Measurements from ENCODE around the gene AMMECR1.

DNA sequence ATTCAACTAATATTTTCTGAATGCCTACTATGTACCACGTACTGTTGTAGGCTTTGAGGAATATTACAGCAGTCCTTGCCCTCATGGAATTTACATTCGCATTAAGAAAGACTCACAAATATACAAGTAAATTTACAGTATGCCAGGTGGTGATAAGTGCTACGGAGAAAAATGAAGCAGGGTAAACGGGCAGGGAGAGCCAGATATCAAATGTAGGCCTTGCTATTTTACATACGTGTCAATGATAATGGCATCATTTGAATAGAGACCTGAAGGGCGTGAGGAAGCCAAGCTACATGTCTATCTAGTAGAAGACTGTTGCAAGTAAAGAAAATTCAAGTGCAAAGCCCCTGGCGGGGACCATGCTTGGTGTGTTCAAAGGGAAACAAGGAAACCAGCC is 65.2 kb downstream of the AMMECR1 start:
- TF ChIP-seq, protein P1, sequence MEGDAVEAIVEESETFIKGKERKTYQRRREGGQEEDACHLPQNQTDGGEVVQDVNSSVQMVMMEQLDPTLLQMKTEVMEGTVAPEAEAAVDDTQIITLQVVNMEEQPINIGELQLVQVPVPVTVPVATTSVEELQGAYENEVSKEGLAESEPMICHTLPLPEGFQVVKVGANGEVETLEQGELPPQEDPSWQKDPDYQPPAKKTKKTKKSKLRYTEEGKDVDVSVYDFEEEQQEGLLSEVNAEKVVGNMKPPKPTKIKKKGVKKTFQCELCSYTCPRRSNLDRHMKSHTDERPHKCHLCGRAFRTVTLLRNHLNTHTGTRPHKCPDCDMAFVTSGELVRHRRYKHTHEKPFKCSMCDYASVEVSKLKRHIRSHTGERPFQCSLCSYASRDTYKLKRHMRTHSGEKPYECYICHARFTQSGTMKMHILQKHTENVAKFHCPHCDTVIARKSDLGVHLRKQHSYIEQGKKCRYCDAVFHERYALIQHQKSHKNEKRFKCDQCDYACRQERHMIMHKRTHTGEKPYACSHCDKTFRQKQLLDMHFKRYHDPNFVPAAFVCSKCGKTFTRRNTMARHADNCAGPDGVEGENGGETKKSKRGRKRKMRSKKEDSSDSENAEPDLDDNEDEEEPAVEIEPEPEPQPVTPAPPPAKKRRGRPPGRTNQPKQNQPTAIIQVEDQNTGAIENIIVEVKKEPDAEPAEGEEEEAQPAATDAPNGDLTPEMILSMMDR (IDR thresholded peaks at IDR 0.05): no peak
- TF ChIP-seq EP300 (IDR thresholded peaks at IDR 0.05) (no peak), POLR2A (IDR thresholded peaks at IDR 0.05) (no peak)

All from upper lobe of left lung (tissue), 4 donors.